K562 (cell line): Measurements from ENCODE around the gene PPIC.

Experiments used
- CHCHD3 ChIP-seq: fragments of 250-450 bp; sonication (Bioruptor Pico); IDR thresholded peaks from 2 replicates; pipeline ENCODE4 v2.1.2; 2022; ENCODE audit warnings: mild to moderate bottlenecking
- POLR2A ChIP-seq: fragments of 450-650 bp; conservative IDR thresholded peaks from 2 replicates; pipeline ENCODE4 v1.6.1; 2016

DNA sequence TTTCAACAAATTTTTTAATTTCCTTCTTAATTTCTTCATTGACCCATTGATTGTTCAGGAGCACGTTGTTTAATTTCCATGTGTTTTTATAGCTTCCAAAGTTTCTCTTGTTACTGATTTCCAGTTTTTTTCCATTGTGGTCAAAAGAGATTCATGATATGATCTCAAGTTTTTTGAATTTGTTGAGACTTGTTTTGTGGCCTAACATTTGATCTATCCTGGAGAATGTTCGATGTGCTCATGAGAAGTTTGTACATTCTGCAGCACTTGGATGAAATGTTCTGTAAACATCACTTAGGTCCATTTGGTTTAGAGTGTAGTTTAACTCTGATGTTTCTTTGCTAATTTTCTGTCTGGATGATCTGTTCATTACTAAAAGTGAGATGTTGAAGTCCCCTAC is 14.7 kb upstream of the PPIC start:
- TF ChIP-seq CHCHD3 (CRISPR knock-in tag), result no peak
- TF ChIP-seq POLR2A, result no peak
